ENCODE data around the gene LNPEP. TPM values are rescaled to one million over a fixed set of nuclear protein-coding genes. Genes with fewer than 3 reads are reported as not detected.

Gene LNPEP
- total RNA-seq, 4 donors from 2014 or later: 64.8 to 111 (median 80.5) TPM

- no peak for TF ChIP-seq POLR2AphosphoS5 (IDR thresholded peaks at IDR 0.05)
- TF ChIP-seq EP300 (IDR thresholded peaks at IDR 0.05): no peak
- no peak for TF ChIP-seq POLR2A (IDR thresholded peaks at IDR 0.05)
- no peak for TF ChIP-seq CTCF (IDR thresholded peaks at IDR 0.05)
- Histone ChIP-seq H3K27ac (no peak overlapping the region), H3K4me1 (peaks cover 0 to 49% (median 13%) of the 10 kb centered on the region in 3 donors), H3K4me3 (no peak overlapping the region), H3K36me3 (no peaks in the 10 kb centered on the region), H3K9me3 (no peaks in the 10 kb centered on the region), H3K27me3 (no peaks in the 10 kb centered on the region)
- 89 to 98% methylated on average over 5 to 6 of the region's 9 CpGs for WGBS, 2 donors (ENCODE audit: low coverage in 1 of 2)
- ATAC-seq: no peak
Observed at GRCh38 chr5:96942078-96942477, 6.2 kb downstream of the LNPEP start.

GRCh38 chr5:96942911-96943310, 7.0 kb downstream of the LNPEP start:
- H3K36me3 ChIP-seq: no peaks in the 10 kb centered on the region
- TF ChIP-seq EP300 (IDR thresholded peaks at IDR 0.05): no peak
- H3K4me1 ChIP-seq: peaks cover 0 to 41% (median 5%) of the 10 kb centered on the region in 3 donors
- ATAC-seq: no peak
- H3K27me3 ChIP-seq: no peaks in the 10 kb centered on the region
- no peak overlapping the region for H3K4me3 ChIP-seq
- WGBS, 2 donors (ENCODE audit: low coverage in 1 of 2): 90 to 100% methylated on average over 1 of the region's 1 CpG
- H3K9me3 ChIP-seq: no peaks in the 10 kb centered on the region
- no peak overlapping the region for H3K27ac ChIP-seq

GRCh38 chr5:96943799-96944198, 7.9 kb downstream of the LNPEP start:
- Histone ChIP-seq H3K27me3 (no peaks in the 10 kb centered on the region), H3K4me3 (no peak overlapping the region), H3K9me3 (no peaks in the 10 kb centered on the region), H3K4me1 (peaks cover 0 to 32% (median 0%) of the 10 kb centered on the region in 3 donors), H3K36me3 (no peaks in the 10 kb centered on the region), H3K27ac (no peak overlapping the region)
- WGBS, 2 donors (ENCODE audit: low coverage in 1 of 2): 79 to 100% methylated on average over 1 of the region's 1 CpG
- no peak for ATAC-seq
- no peak for TF ChIP-seq POLR2A (IDR thresholded peaks at IDR 0.05)
- no peak for TF ChIP-seq EP300 (IDR thresholded peaks at IDR 0.05)
- TF ChIP-seq CTCF (IDR thresholded peaks at IDR 0.05): no peak
- TF ChIP-seq POLR2AphosphoS5 (IDR thresholded peaks at IDR 0.05): no peak

GRCh38 chr5:96945144-96945897, 9.4 kb downstream of the LNPEP start:
- no peak overlapping the region for H3K4me3 ChIP-seq
- TF ChIP-seq POLR2A (IDR thresholded peaks at IDR 0.05) (no peak), EP300 (IDR thresholded peaks at IDR 0.05) (no peak), CTCF (IDR thresholded peaks at IDR 0.05) (no peak), POLR2AphosphoS5 (IDR thresholded peaks at IDR 0.05) (no peak)
- peaks cover 0 to 21% (median 0%) of the 10 kb centered on the region in 3 donors for H3K4me1 ChIP-seq
- no peaks in the 10 kb centered on the region for H3K9me3 ChIP-seq
- no peaks in the 10 kb centered on the region for H3K27me3 ChIP-seq
- WGBS, 2 donors (ENCODE audit: low coverage in 1 of 2): 74 to 90% methylated on average over 2 to 5 of the region's 5 CpGs
- no peaks in the 10 kb centered on the region for H3K36me3 ChIP-seq
- ATAC-seq: no peak
- H3K27ac ChIP-seq: no peak overlapping the region

- H3K36me3 ChIP-seq: no peaks in the 10 kb centered on the region
- TF ChIP-seq CTCF (IDR thresholded peaks at IDR 0.05) (no peak), POLR2A (IDR thresholded peaks at IDR 0.05) (no peak), EP300 (IDR thresholded peaks at IDR 0.05) (no peak), POLR2AphosphoS5 (IDR thresholded peaks at IDR 0.05) (no peak)
- no peaks in the 10 kb centered on the region for H3K27me3 ChIP-seq
- no peak overlapping the region for H3K4me3 ChIP-seq
- peaks cover 0 to 12% (median 0%) of the 10 kb centered on the region in 3 donors for H3K4me1 ChIP-seq
- no peak for ATAC-seq
- 76 to 81% methylated on average over 3 of the region's 3 CpGs for WGBS, 2 donors (ENCODE audit: low coverage in 1 of 2)
- no peaks in the 10 kb centered on the region for H3K9me3 ChIP-seq
- H3K27ac ChIP-seq: no peak overlapping the region
Observed at GRCh38 chr5:96946381-96946780, 10.5 kb downstream of the LNPEP start.
